Measurements from ENCODE around the gene RAD23A.
A peak's percentile ranks its signal among the peaks of the same experiment; 100 is the strongest.

The RAD23A gene

GRCh38 chr19:12945479-12946091 is at the start of gene RAD23A:
Gene RAD23A (plus strand): TSS chr19:12945862. CDS start chr19:12945949, 87 bp downstream.
- peak within 1 kb of the TSS; percentile 100 for H3K4me3 ChIP-seq (ENCODE audit: low read depth, low read length)
- TF ChIP-seq, protein P1, sequence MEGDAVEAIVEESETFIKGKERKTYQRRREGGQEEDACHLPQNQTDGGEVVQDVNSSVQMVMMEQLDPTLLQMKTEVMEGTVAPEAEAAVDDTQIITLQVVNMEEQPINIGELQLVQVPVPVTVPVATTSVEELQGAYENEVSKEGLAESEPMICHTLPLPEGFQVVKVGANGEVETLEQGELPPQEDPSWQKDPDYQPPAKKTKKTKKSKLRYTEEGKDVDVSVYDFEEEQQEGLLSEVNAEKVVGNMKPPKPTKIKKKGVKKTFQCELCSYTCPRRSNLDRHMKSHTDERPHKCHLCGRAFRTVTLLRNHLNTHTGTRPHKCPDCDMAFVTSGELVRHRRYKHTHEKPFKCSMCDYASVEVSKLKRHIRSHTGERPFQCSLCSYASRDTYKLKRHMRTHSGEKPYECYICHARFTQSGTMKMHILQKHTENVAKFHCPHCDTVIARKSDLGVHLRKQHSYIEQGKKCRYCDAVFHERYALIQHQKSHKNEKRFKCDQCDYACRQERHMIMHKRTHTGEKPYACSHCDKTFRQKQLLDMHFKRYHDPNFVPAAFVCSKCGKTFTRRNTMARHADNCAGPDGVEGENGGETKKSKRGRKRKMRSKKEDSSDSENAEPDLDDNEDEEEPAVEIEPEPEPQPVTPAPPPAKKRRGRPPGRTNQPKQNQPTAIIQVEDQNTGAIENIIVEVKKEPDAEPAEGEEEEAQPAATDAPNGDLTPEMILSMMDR (IDR thresholded peaks at IDR 0.05; ENCODE audit: low read depth, low read length), result no peak
- peak; percentile 100 for TF ChIP-seq MAX (IDR thresholded peaks at IDR 0.05; ENCODE audit: low read depth, low read length)
- TF ChIP-seq MYC (IDR thresholded peaks at IDR 0.05; ENCODE audit: low read depth, low read length), result peak; percentile 97
- peak; percentile 93 for TF ChIP-seq POLR2A (IDR thresholded peaks at IDR 0.05; ENCODE audit: extremely low read depth, insufficient read length)
- DNase-seq (ENCODE audit: low read depth), result peak; percentile 98

DNA sequence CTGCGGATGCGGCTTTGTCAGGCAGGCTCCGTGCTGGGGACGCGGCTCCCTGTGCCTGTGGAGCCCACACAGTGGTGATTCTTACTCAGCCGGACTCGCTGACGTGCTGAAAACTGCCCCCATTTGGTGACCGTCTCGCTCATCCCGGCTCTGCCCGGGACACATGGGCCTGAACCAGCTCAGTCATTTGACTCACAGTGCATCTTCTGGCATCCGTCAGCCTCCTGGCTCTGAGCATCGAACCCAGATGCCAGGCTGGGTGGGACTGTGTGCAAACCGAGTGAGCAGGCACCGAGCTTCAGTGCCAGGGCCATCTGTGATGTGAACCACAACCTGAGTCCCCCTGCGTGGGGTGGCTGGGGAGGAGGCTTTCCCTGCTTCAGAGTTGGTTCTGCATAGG is 49.2 kb upstream of the RAD23A start:
- TF ChIP-seq POLR2A (IDR thresholded peaks at IDR 0.05; ENCODE audit: extremely low read depth, insufficient read length) (no peak), MYC (IDR thresholded peaks at IDR 0.05; ENCODE audit: low read depth, low read length) (no peak), MAX (IDR thresholded peaks at IDR 0.05; ENCODE audit: low read depth, low read length) (no peak)
- TF ChIP-seq, protein P1 (IDR thresholded peaks at IDR 0.05; ENCODE audit: low read depth, low read length), result no peak
- no peak overlapping the region for H3K4me3 ChIP-seq (ENCODE audit: low read depth, low read length)
- no peak for DNase-seq (ENCODE audit: low read depth)

- no peak for DNase-seq (ENCODE audit: low read depth)
- TF ChIP-seq, protein P1 (IDR thresholded peaks at IDR 0.05; ENCODE audit: low read depth, low read length), result no peak
- TF ChIP-seq MAX (IDR thresholded peaks at IDR 0.05; ENCODE audit: low read depth, low read length) (no peak), MYC (IDR thresholded peaks at IDR 0.05; ENCODE audit: low read depth, low read length) (no peak), POLR2A (IDR thresholded peaks at IDR 0.05; ENCODE audit: extremely low read depth, insufficient read length) (no peak)
- no peak overlapping the region for H3K4me3 ChIP-seq (ENCODE audit: low read depth, low read length)
Observed at GRCh38 chr19:12899891-12900518, 45.7 kb upstream of the RAD23A start.

GRCh38 chr19:12907166-12907565 is 38.5 kb upstream of the RAD23A start:
- no peak for DNase-seq (ENCODE audit: low read depth)
- TF ChIP-seq, protein P1 (IDR thresholded peaks at IDR 0.05; ENCODE audit: low read depth, low read length), result no peak
- TF ChIP-seq MYC (IDR thresholded peaks at IDR 0.05; ENCODE audit: low read depth, low read length), result no peak
- TF ChIP-seq MAX (IDR thresholded peaks at IDR 0.05; ENCODE audit: low read depth, low read length), result no peak
- no peak for TF ChIP-seq POLR2A (IDR thresholded peaks at IDR 0.05; ENCODE audit: extremely low read depth, insufficient read length)
- no peak overlapping the region for H3K4me3 ChIP-seq (ENCODE audit: low read depth, low read length)

DNA sequence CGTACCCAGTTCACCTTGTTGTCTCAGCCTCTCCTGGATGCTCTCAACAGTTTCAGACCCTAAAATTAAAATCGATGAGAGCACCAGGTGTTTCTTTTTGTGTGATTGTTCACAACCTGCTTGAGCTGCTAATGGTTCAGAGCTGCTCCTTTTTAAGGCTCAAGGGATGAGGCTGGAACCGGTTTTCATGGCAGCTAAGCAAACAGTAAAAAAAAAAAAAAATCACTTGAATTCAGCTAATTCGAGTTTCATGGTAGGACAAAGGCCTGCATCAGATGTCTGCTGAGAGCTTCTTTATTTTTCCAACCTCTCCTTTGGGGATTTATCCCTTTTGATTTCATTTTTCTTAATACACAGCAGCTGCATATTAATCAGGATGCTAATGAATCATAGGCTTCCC is 33.1 kb upstream of the RAD23A start:
- H3K4me3 ChIP-seq (ENCODE audit: low read depth, low read length), result no peak overlapping the region
- TF ChIP-seq, protein P1 (IDR thresholded peaks at IDR 0.05; ENCODE audit: low read depth, low read length), result no peak
- TF ChIP-seq MYC (IDR thresholded peaks at IDR 0.05; ENCODE audit: low read depth, low read length) (no peak), MAX (IDR thresholded peaks at IDR 0.05; ENCODE audit: low read depth, low read length) (no peak), POLR2A (IDR thresholded peaks at IDR 0.05; ENCODE audit: extremely low read depth, insufficient read length) (no peak)
- no peak for DNase-seq (ENCODE audit: low read depth)
